ENCODE results near the gene FCHSD2.
"Not testable (repeated sequence)": the region's sequence is repeated elsewhere in the genome, so short reads cannot be mapped to it uniquely, and the experiment has no call there.

Gene FCHSD2

GRCh38 chr11:73152086-73152853, 10.2 kb upstream of the FCHSD2 start:
- no peak for DNase-seq (ENCODE audit: low read depth in 1 of 2, low spot score in 1 of 2)

DNA sequence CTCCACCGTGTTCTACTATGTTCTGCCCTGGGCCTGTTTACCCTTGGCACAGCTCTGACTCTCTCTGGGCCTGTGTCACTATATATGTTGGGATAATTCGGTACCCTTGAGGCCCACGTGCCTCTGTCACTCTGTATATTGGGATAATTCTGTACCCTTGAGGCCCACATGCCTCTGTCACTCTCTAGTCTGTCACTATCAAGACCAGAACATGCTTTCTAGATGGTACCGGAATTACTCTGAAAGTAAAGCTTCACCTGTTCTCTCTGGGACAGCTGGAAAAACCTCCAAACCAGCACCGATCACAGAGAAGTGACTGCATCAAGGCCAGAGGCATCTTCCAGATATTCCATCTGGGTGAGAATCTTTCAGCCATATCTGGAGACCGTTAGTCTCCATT, 9.3 kb upstream of the FCHSD2 start:
- DNase-seq (ENCODE audit: low read depth in 1 of 2, low spot score in 1 of 2) = no peak

- no peak for DNase-seq (ENCODE audit: low read depth in 1 of 2, low spot score in 1 of 2)
Observed at GRCh38 chr11:73149105-73149504, 7.0 kb upstream of the FCHSD2 start.

DNA sequence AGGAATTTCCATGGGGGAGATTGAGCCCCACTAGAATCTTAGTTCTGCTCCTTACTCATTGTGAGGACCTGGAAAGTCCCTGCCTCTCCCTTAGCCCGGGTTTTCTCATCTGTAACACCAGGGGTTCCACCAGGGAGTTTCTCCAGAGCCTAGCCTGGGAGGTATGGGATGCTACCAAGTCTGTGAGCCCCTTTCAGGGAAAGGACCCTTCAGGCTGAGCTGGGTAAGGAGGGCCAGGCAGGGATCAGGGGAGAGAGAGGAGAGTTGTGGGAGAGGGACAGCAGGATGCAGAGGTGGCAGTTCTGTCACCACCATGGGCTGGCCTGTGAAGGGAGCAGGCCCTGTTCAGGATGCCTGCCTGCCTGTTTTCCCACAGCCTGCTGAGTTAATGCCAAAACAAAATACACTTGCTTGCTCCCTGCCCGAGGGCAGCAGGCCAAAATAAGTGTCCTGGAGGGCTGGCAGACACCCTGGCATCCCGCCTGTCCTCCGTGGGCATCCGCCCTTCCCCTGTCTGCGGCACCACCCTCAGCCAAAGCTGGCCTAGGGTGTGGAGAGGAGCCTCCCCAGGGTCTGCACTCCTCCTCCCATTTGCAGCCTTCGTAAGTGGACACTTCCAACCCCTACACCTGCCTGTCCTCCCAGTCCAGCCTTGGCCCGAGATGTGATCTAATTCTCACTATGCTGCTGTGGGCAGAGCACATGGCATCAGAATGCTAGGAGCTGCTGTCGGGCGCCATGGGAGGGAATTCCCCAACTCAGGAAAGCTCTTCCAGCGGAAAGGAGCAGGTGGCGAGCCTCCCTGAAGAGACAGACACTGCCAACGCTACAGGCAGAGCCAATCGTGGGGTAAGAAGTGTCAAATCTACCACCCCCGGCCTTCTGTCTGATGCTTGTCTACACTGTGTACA, 5.9 kb upstream of the FCHSD2 start:
- DNase-seq (ENCODE audit: low read depth in 1 of 2, low spot score in 1 of 2) = no peak

DNA sequence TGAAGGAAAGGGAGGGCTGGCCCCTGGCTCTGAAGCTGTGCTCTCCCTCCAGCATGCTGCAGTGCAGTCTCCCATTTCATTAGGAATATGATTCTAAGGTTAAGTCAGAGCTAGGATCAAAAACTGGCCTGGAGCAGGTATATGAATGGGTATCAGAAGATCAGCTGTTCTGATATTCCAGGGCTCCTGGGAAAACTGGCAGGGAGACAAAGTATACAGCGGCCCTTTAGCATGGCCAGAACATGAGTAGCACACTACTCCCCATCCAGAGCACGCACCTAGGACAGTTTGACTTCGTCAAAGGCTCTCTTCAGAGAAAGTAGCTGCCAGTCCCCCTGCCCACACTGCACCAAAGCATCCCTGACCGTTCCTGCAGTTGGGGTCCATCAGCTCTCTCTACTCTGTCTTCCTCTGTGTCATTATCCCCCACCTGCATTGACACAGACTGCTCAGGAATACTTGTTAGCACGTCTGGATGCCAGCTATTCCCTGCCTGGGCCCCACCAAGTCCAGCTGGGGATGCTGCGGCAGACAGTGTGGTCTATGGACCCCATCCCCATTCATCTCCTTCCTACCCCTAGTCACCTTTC, 4.0 kb upstream of the FCHSD2 start:
- no peak for DNase-seq (ENCODE audit: low read depth in 1 of 2, low spot score in 1 of 2)

DNA sequence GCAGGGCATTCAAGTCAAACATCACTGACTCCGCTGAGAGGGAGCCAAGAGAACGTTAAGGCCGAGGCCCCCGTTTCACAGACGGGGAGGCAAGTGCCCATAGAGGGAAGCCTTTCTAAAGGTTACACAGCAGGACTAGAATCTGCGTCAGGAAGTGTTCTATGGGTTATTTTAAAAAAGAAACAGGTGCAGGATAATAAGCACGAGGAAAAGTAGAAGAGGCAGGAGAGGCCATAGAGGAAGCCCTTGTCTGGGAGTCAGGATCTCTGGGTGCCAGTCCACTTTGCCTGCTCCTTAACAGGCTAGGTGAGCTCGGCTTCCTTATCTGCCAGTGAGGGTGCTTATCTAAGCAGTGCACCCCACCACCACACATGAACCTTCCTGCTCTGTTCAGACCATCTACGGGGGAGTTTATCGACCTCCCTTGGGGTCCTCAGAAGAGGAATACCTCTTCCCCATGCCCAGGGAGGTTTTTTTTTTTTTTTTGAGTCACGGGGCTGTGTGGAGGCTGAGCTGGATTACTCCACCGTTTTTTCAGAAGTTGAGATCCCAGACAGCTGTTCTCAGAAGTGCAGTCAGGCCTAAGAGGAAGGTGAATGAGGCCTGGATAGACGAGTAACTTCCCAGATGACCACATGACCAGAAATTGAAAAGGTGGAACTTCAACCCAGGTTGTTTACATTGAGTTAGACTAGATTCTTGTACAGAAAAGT, 1.2 kb upstream of the FCHSD2 start:
- DNase-seq (ENCODE audit: low read depth in 1 of 2, low spot score in 1 of 2) = no peak

- peak; percentile 28 to 32 for DNase-seq (ENCODE audit: low read depth in 1 of 2, low spot score in 1 of 2)
Observed at GRCh38 chr11:73141309-73142127, 600 bp downstream of the FCHSD2 start.

- no peak for DNase-seq (ENCODE audit: low read depth in 1 of 2, low spot score in 1 of 2)
Observed at GRCh38 chr11:73141031-73141308, 1.1 kb downstream of the FCHSD2 start.

DNA sequence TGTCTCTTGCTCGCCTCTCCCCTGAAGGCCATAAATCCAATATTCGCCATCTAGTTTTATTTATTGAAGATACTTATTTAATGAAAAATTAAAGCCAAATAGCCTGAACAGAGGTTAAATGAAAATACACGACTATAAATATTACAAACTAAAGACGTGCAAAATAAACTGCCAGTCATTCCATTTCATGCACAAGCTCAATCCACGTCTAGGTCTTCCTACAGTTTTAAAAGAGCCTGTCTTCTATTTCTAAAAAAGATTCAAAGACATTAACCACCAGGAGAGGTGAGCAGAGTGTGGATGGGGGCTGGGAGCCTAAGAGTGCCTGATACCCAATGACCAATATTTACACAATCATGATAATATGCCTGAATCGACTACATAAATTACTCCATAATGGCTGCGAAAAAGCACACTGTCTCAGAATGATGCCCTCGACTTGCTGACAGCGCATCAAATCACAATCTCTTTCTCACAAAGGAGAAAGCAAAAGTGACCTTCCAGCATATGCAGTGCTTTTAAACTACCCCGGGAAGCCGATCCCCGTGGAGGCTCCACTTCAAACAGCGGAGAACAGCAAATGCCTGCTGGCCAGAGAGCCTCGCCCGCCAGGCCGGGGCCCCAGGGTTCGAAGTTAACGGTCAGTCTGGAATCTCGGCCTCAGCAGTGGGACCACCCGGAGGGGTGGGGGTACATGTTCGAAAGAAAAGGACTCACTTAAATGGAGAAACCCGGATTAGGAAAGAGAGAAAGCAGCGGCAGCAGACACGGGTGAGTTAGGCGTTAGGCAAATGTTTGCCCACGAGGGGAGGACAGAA, 1.7 kb downstream of the FCHSD2 start:
- peak in 1 of 2 donors; percentile 11 for DNase-seq (ENCODE audit: low read depth in 1 of 2, low spot score in 1 of 2)

GRCh38 chr11:73139476-73140198, 2.5 kb downstream of the FCHSD2 start:
- no peak for DNase-seq (ENCODE audit: low read depth in 1 of 2, low spot score in 1 of 2)

DNA sequence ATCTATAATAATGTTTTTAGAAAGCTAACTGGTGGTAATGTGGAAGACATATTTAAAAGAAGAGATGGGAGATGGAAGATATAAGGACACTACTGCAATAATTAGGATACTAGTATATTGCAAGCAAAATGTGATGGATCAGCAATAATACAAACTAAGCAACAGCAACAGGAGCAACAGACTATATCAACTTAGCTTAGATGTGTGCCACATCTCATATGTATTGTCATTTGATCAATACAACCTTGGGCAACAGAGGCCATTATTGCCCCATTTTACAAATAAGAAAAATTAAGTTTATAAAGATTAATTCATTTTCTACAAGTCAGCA, 4.2 kb downstream of the FCHSD2 start:
- no peak for DNase-seq (ENCODE audit: low read depth in 1 of 2, low spot score in 1 of 2)

DNA sequence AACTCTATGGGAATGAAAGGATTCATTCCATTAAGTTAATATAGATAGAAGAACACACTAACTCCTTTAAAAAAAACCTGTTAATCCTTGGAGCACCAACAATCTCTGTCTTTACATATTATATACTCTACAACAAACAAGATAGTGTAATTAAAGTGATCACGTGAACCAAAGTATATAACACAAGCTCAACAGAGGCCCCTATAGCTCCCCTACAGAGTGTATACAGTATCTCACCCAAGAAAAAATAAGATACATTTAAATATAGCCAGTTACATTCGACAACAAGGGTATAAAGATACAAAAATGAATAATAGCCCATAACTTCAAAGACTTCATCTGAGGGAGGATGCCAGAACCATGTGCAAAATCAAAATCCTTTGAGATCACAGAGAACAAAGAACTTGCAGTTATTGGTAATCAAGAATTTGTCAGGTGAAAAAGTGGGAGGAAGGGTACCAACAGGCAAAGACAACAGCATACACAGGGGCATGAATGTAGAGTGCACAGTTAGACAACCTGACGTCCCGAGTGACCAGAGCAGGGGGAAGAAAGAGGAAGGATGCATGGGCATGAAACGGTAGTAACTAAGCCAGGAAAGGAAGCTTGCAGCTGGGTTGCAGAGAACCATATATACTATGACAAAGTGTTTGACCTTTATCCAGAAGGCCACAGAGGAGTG, 4.7 kb downstream of the FCHSD2 start:
- no peak for DNase-seq (ENCODE audit: low read depth in 1 of 2, low spot score in 1 of 2)

GRCh38 chr11:73136722-73137121, 5.4 kb downstream of the FCHSD2 start:
- DNase-seq (ENCODE audit: low read depth in 1 of 2, low spot score in 1 of 2) = not testable (repeated sequence)

DNA sequence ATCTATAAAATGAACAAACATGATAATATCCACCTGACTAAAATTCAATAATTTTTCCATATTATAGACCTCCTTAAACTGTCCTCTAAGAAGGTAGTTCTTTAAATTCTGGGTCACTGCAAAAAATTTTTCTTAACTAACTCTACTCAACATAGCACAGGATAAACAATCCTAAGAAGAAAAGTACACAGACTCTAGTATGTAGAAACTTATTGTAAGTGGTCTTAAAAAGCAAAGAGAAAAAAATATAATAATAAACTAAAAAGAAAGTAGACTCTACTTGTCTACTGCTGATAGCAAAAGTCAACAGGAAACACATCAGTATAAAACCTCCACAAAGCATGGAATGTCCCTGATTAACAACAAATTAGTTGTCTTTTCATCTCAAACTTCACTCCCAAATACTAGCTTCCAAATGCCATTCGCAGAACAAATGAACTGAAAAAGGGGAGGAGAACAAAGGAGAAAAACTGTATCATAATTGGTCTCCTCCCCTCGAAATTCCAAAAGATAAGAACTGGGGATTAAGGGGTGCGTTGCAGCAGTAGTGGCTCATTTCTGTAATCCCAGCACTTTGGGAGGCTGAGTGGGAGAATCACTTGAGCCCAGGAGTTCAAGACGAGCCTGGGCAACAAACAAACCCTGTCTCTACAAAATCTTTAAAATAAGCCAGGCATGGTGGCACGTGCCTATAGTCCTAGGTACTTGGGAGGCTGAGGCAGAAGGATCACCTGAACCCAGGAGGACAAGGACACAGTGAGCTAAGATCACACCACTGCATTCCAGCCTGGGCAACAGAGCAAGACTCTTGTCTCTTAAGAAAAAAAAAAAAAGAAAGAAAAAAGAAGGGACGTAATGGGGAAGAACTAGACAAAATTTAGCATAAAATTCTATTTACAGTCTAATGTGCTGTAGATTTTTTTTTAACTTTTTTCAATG, 6.5 kb downstream of the FCHSD2 start:
- DNase-seq (ENCODE audit: low read depth in 1 of 2, low spot score in 1 of 2) = no peak

DNA sequence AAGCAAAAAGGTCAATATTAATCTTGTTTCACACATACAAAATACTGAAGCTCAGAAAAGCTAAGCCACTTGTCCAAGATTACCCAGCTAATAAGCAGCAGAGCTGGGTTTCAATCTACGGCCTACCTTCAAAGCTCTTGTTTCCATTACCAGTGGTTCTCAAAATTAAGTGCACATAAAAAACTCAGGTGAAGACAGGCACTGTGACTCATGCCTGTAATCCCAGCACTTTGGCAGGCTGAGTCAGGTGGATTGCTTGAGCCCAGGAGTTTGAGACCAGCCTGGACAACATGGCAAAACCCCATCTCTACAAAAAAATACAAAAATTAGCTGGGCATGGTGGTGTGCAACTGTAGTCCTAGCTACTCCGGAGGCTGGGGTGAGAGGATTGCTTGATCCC, 9.8 kb downstream of the FCHSD2 start:
- DNase-seq (ENCODE audit: low read depth in 1 of 2, low spot score in 1 of 2) = not testable (repeated sequence)

- DNase-seq (ENCODE audit: low read depth in 1 of 2, low spot score in 1 of 2) = no peak
Observed at GRCh38 chr11:73130181-73130580, 11.9 kb downstream of the FCHSD2 start.

GRCh38 chr11:73129198-73129597, 12.9 kb downstream of the FCHSD2 start:
- no peak for DNase-seq (ENCODE audit: low read depth in 1 of 2, low spot score in 1 of 2)

Data from activated CD4-positive, alpha-beta T cell treated with anti-CD3 and anti-CD28 coated beads, Interleukin-2, amount 50 U/mL, for 24 hours (primary cell).